A549 (cell line): ENCODE data around the gene TGIF2. TPM values are rescaled to one million over a fixed set of nuclear protein-coding genes. Genes with fewer than 3 reads are reported as not detected.
A peak's percentile ranks its signal among the peaks of the same experiment; 100 is the strongest.

Experiments
- ATAC-seq, 2 experiments: fragments of 200-7000 bp in 1 of 2; fragments of >200 bp in 1 of 2; cut with Nextera tagmentation in 1 of 2; cut with Tn5 transposase in 1 of 2; 3 replicates each; pipeline versions ENCODE4 v1.8.0 to v1.9.1; 2018 to 2020; ENCODE audit warnings: mild to moderate bottlenecking in 1 of 2, moderate library complexity in 1 of 2
- CTCF ChIA-PET: fragments of 300-600 bp; sonication (Branson Sonifier 250); formaldehyde crosslinking; extraction: SDS; loops from one replicate; lab custom pipeline; 2021; ENCODE audit warnings: antibody characterized with exemption, inconsistent platforms; lab: Yijun Ruan, JAX
- POLR2A ChIA-PET: fragments of 350-600 bp; formaldehyde crosslinking; extraction: SDS; loops from one replicate; lab custom pipeline; 2021; ENCODE audit warnings: antibody characterized with exemption, inconsistent platforms; lab: Yijun Ruan, JAX
- DNase-seq, 2 experiments: peaks; one replicate each; pipeline versions ENCODE4 v3.0.0 to v3.0.0-alpha.2; 2011 to 2016; ENCODE audit warnings: low read depth in 1 of 2, low spot score in 1 of 2
- FAIRE-seq: peaks from 2 replicates; lab custom pipeline; 2011; peaks lifted over from hg19 to GRCh38; lab: Jason Lieb, UNC
- H3K27ac ChIP-seq, 2 experiments: fragments of >200 bp; sonication (Bioruptor Twin); formaldehyde crosslinking; 3 replicates each; pipeline ENCODE4 v1.5.1; 2016 to 2017
- H3K4me1 ChIP-seq: fragments of >200 bp; sonication (Bioruptor Twin); formaldehyde crosslinking; 3 replicates; pipeline ENCODE4 v1.6.1; 2016
- H3K4me2 ChIP-seq: fragments of >200 bp; sonication (Bioruptor Twin); formaldehyde crosslinking; 3 replicates; pipeline ENCODE4 v1.6.1; 2016
- H3K4me3 ChIP-seq: fragments of >200 bp; sonication (Bioruptor Twin); formaldehyde crosslinking; 3 replicates; pipeline ENCODE4 v1.5.1; 2016
- H3K9me3 ChIP-seq: fragments of >200 bp; sonication (Bioruptor Twin); formaldehyde crosslinking; 3 replicates; pipeline ENCODE4 v1.6.1; 2016
- BHLHE40 ChIP-seq: IDR thresholded peaks from 2 replicates; pipeline ENCODE4 v1.6.1; 2012; ENCODE audit warnings: low read depth, low read length, inconsistent platforms
- CBX8 ChIP-seq: fragments of 200-600 bp; sonication (generic); IDR thresholded peaks from 2 replicates; pipeline ENCODE4 v1.6.1; 2016
- CEBPB ChIP-seq, 2 experiments: fragments of >200 bp in 1 of 2; sonication (Bioruptor Twin) in 1 of 2; formaldehyde crosslinking in 1 of 2; IDR thresholded peaks; 2 replicates each; pipeline ENCODE4 v1.6.1; 2012 to 2016
- ESRRA ChIP-seq: fragments of 150-350 bp; IDR thresholded peaks from 2 replicates; pipeline ENCODE4 v1.6.1; 2014; ENCODE audit warnings: mild to moderate bottlenecking, low read length, borderline replicate concordance
- FOSB ChIP-seq: fragments of 250-450 bp; sonication (Bioruptor Pico); IDR thresholded peaks from 2 replicates; pipeline ENCODE4 v1.5.0; 2020; ENCODE audit warnings: mild to moderate bottlenecking, moderate library complexity
- FOSL2 ChIP-seq, 2 experiments: fragments of 450-650 bp in 1 of 2; fragments of >200 bp in 1 of 2; sonication (Bioruptor Twin) in 1 of 2; formaldehyde crosslinking; IDR thresholded peaks; 2 replicates each; pipeline versions ENCODE4 v1.5.0 to v1.6.1; 2016 to 2020; ENCODE audit warnings: mild to moderate bottlenecking in 1 of 2, moderate library complexity in 1 of 2
- GATA3 ChIP-seq: IDR thresholded peaks from 2 replicates; pipeline ENCODE4 v1.6.1; 2012; ENCODE audit warnings: borderline replicate concordance
- HES2 ChIP-seq: fragments of >200 bp; sonication (Bioruptor Twin); formaldehyde crosslinking; IDR thresholded peaks from 2 replicates; pipeline ENCODE4 v1.6.1; 2016
- HOXB13 ChIP-seq: fragments of 250-450 bp; sonication (Bioruptor Pico); IDR thresholded peaks from 2 replicates; pipeline ENCODE4 v1.5.0; 2020; ENCODE audit warnings: low read depth, mild to moderate bottlenecking, moderate library complexity
- JUNB ChIP-seq: fragments of >200 bp; sonication (Bioruptor Twin); formaldehyde crosslinking; IDR thresholded peaks from 2 replicates; pipeline ENCODE4 v1.6.1; 2016
- KDM1A ChIP-seq: fragments of 200-600 bp; sonication (generic); IDR thresholded peaks from 2 replicates; pipeline ENCODE4 v1.6.1; 2016; ENCODE audit warnings: low read depth, mild to moderate bottlenecking
- MAZ ChIP-seq: fragments of 150-350 bp; IDR thresholded peaks from 2 replicates; pipeline ENCODE4 v1.6.1; 2014; ENCODE audit warnings: antibody characterized with exemption, low read depth, low read length, borderline replicate concordance
- NFE2L2 ChIP-seq: fragments of 150-350 bp; conservative IDR thresholded peaks from 2 replicates; pipeline ENCODE4 v1.6.1; 2014; ENCODE audit warnings: low read length
- PHF8 ChIP-seq: fragments of 200-600 bp; sonication (generic); IDR thresholded peaks from 2 replicates; pipeline ENCODE4 v1.6.1; 2016; ENCODE audit warnings: low read depth, mild to moderate bottlenecking, antibody characterized with exemption, moderate library complexity, borderline replicate concordance
- RARB ChIP-seq: fragments of 250-450 bp; sonication (Bioruptor Pico); IDR thresholded peaks from 2 replicates; pipeline ENCODE4 v1.8.0; 2021; ENCODE audit warnings: mild to moderate bottlenecking, moderate library complexity
- RNF2 ChIP-seq: fragments of 200-600 bp; sonication (generic); IDR thresholded peaks from 2 replicates; pipeline ENCODE4 v1.6.1; 2016; ENCODE audit warnings: low read depth, mild to moderate bottlenecking, antibody characterized with exemption, moderate library complexity, borderline replicate concordance
- SMC3 ChIP-seq: fragments of >200 bp; sonication (Bioruptor Twin); formaldehyde crosslinking; IDR thresholded peaks from 3 replicates; pipeline ENCODE4 v1.6.1; 2018; ENCODE audit warnings: inconsistent platforms
- TFCP2L1 ChIP-seq: fragments of 250-450 bp; sonication (Bioruptor Pico); IDR thresholded peaks from 2 replicates; pipeline ENCODE4 v1.5.0; 2021; ENCODE audit warnings: mild to moderate bottlenecking
- ZC3H11A ChIP-seq: fragments of 450-650 bp; IDR thresholded peaks from 2 replicates; pipeline ENCODE4 v1.6.1; 2014; ENCODE audit warnings: antibody characterized with exemption, mild to moderate bottlenecking
- ZNF302 ChIP-seq: fragments of 250-450 bp; sonication (Bioruptor Pico); IDR thresholded peaks from 2 replicates; pipeline ENCODE4 v1.9.0; 2021; ENCODE audit warnings: inconsistent platforms, mild to moderate bottlenecking, moderate library complexity
- WGBS: methylation state at CpG from one replicate; pipeline ENCODE4 v1.1.6; 2017; ENCODE audit errors: missing lambda C conversion rate; 5-methylcytosine and 5-hydroxymethylcytosine counted together
- polyA plus RNA-seq, 4 experiments: library from polyadenylated mRNA; depleted of rRNA in 3 of 4; stranded (reverse); fragments of >200 nt; fragmentation: RNase III in 1 of 4; extraction: RNeasy Plus Mini Kit Qiagen cat#74134 plus additional on column Dnase treatment in 1 of 4; gene quantifications; 2 replicates in 3 of 4; 3 replicates in 1 of 4; pipeline ENCODE4 v1.2.3, GENCODE V29; 2011 to 2017
- TF ChIP-seq, protein P1 (sequence below): IDR thresholded peaks from 2 replicates; pipeline ENCODE4 v1.6.1; 2012; ENCODE audit warnings: low read depth, borderline replicate concordance
- TF ChIP-seq, protein P2 (sequence below): IDR thresholded peaks from 2 replicates; pipeline ENCODE4 v1.6.1; 2012
- TF ChIP-seq, protein P3 (sequence below): IDR thresholded peaks from 2 replicates; pipeline ENCODE4 v1.6.1; 2012

The TGIF2 gene
- polyA plus RNA-seq, 2 of the 4 experiments (the other 2 are of a cell fraction), result 4.1 to 5.1 TPM

DNA sequence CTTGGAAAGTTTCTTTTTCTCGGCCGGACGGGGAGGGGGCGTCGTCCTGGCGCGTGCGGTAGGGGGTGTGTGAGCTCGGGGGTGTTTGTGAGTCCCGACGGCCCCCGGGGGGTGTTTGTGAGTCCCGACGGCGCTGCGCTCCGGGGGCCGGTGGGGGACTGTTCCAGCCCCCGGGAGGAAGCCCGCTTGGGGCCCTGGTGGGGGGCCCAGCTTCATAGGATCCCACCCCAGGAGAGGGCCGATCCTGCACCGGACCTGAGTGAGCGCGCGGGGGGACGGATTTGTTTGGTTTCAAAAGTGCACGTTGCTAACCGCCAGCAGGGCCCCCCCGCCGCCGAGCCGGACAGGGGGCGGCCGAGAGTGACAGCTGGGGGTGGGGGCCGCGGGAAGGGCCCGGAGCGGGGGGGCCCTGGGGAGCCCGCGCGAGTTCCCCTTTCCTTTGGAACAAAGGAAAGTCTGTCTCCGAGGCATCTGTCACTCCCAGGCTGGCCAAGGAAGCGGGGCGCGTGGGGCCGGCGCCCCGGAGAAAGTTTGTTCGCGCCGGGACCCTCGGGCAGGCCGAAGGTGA lies 485 bp downstream of the TGIF2 start:
- H3K4me3 ChIP-seq, result peak overlapping the region; percentile 86
- WGBS, result 2% methylated on average over 14 of the region's 53 CpGs
- H3K4me1 ChIP-seq, result peaks cover 15% of the 10 kb centered on the region
- POLR2A ChIA-PET, result no interaction called here
- no peak for FAIRE-seq
- ATAC-seq, result peak; percentile 4 to 14; a peak in 3 of 6 replicates
- H3K27ac ChIP-seq, result peak overlapping the region; percentile 70 to 93
- no peak for DNase-seq
- H3K9me3 ChIP-seq, result no peaks in the 10 kb centered on the region
- CTCF ChIA-PET, result interaction anchor here (1.2 kb wide), 1 partner anchor 15 kb away, joined by 3 read pairs; no protein-coding TSS in a partner anchor
- TF ChIP-seq PHF8 (peak; percentile 33; the same call in 1 of the 2 replicates), KDM1A (no peak), RARB (no peak), BHLHE40 (no peak), CBX8 (no peak)
- peak overlapping the region; percentile 97 for H3K4me2 ChIP-seq

- peak overlapping the region; percentile 97 for H3K4me2 ChIP-seq
- WGBS, result 17% methylated on average over 22 of the region's 69 CpGs
- DNase-seq (peak; percentile 46), FAIRE-seq (no peak), ATAC-seq (peak; percentile 40 to 70; a peak in 5 of 6 replicates)
- ChIA-PET POLR2A (no interaction called here), CTCF (interaction anchor here (1.2 to 2.3 kb wide), 2 partner anchors 16 to 31 kb away, joined by 3 to 18 read pairs; partner anchors contain the start of gene RAB5IF)
- TF ChIP-seq, protein P1, sequence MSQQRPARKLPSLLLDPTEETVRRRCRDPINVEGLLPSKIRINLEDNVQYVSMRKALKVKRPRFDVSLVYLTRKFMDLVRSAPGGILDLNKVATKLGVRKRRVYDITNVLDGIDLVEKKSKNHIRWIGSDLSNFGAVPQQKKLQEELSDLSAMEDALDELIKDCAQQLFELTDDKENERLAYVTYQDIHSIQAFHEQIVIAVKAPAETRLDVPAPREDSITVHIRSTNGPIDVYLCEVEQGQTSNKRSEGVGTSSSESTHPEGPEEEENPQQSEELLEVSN, result peak; percentile 87
- TF ChIP-seq, protein P2, sequence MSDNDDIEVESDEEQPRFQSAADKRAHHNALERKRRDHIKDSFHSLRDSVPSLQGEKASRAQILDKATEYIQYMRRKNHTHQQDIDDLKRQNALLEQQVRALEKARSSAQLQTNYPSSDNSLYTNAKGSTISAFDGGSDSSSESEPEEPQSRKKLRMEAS, result peak; percentile 91
- no peak for TF ChIP-seq ZNF302 (CRISPR knock-in tag)
- peaks cover 15% of the 10 kb centered on the region for H3K4me1 ChIP-seq
- H3K9me3 ChIP-seq, result no peaks in the 10 kb centered on the region
- peak overlapping the region; percentile 86 for H3K4me3 ChIP-seq
- H3K27ac ChIP-seq, result peak overlapping the region; percentile 70 to 93
These were observed 1.2 kb downstream of the TGIF2 start for GRCh38 chr20:36574366-36575135.

GRCh38 chr20:36576081-36576445 lies 2.7 kb downstream of the TGIF2 start:
- ATAC-seq (no peak), DNase-seq (no peak), FAIRE-seq (no peak)
- peaks cover 15% of the 10 kb centered on the region for H3K4me1 ChIP-seq
- H3K27ac ChIP-seq, result no peak overlapping the region
- H3K4me3 ChIP-seq, result no peak overlapping the region
- 100% methylated on average over 1 of the region's 1 CpG for WGBS
- TF ChIP-seq ZC3H11A (no peak), HES2 (no peak), CBX8 (no peak), SMC3 (no peak), RNF2 (no peak), ESRRA (no peak), FOSL2 (IDR thresholded peaks at IDR 0.05) (no peak), FOSL2 (CRISPR knock-in tag; IDR thresholded peaks at IDR 0.05) (no peak), MAZ (no peak), JUNB (no peak), HOXB13 (CRISPR knock-in tag) (no peak), FOSB (CRISPR knock-in tag) (no peak), TFCP2L1 (CRISPR knock-in tag) (no peak), KDM1A (no peak), GATA3 (no peak), CEBPB (IDR thresholded peaks at IDR 0.05) (no peak), NFE2L2 (no peak)
- TF ChIP-seq, protein P3, sequence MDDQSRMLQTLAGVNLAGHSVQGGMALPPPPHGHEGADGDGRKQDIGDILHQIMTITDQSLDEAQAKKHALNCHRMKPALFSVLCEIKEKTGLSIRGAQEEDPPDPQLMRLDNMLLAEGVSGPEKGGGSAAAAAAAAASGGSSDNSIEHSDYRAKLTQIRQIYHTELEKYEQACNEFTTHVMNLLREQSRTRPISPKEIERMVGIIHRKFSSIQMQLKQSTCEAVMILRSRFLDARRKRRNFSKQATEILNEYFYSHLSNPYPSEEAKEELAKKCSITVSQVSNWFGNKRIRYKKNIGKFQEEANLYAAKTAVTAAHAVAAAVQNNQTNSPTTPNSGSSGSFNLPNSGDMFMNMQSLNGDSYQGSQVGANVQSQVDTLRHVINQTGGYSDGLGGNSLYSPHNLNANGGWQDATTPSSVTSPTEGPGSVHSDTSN, result no peak
- H3K4me2 ChIP-seq, result no peak overlapping the region
- ChIA-PET CTCF (interaction anchor here (1.1 to 2.3 kb wide), 3 partner anchors 19 to 198 kb away, joined by 3 to 18 read pairs (median 5); partner anchors contain the start of genes DSN1 and RAB5IF), POLR2A (no interaction called here)
- no peaks in the 10 kb centered on the region for H3K9me3 ChIP-seq
